GM12892 (cell line): ENCODE results near the gene RRAD.

Experiments used
- POLR2A ChIP-seq: IDR thresholded peaks from 2 replicates; pipeline ENCODE4 v1.6.1; 2011; ENCODE audit warnings: low read depth, low read length, control low read depth
- POLR2AphosphoS5 ChIP-seq: IDR thresholded peaks from 2 replicates; pipeline ENCODE4 v1.6.1; 2011; ENCODE audit warnings: low read depth, low read length, control low read depth
- TAF1 ChIP-seq: IDR thresholded peaks from 2 replicates; pipeline ENCODE4 v1.6.1; 2011; ENCODE audit warnings: low read depth, mild to moderate bottlenecking, control low read depth, low read length, borderline replicate concordance

- TF ChIP-seq TAF1 (no peak), POLR2A (no peak), POLR2AphosphoS5 (no peak)
These were observed 10.8 kb downstream of the RRAD start for GRCh38 chr16:66914541-66914940.
